Measurements from ENCODE around the gene EIF4G1. TPM values are rescaled to one million over a fixed set of nuclear protein-coding genes. Genes with fewer than 3 reads are reported as not detected.
A peak's percentile ranks its signal among the peaks of the same experiment; 100 is the strongest.

Gene EIF4G1
- total and polyA plus RNA-seq, 2 of the 8 experiments (the other 6 are each of a cell fraction or from before 2014, with no cell fraction given): 318 to 473 TPM

GRCh38 chr3:184335661-184336546 lies 21.5 kb downstream of the EIF4G1 start (continued):
- peak; percentile 46; the same call in 1 of the 2 replicates for TF ChIP-seq JUN (IDR thresholded peaks at IDR 0.05; ENCODE audit: low read depth, low read length)
- TF ChIP-seq PHF8 (conservative IDR thresholded peaks at IDR 0.05; ENCODE audit: low read depth, low read length): peak; percentile 70
- no peak for TF ChIP-seq CBX5 (IDR thresholded peaks at IDR 0.05; ENCODE audit: low read depth, low read length)
- TF ChIP-seq RNF2 (IDR thresholded peaks at IDR 0.05; ENCODE audit: borderline replicate concordance, low read depth, low read length, missing control alignments, poor library complexity, severe bottlenecking): no peak
- peak; percentile 27 to 31; a peak in 1 of 4 replicates for TF ChIP-seq SIN3A (conservative IDR thresholded peaks at IDR 0.05 in 1 of 2, IDR thresholded peaks at IDR 0.05 in 1 of 2; ENCODE audit: low read depth in 1 of 2, low read length in 2 of 2)

Data from H1 (cell line).